SH-SY5Y (cell line): ENCODE data around the gene GASK1A.

Experiments used
- GATA2 ChIP-seq: IDR thresholded peaks from 2 replicates; pipeline ENCODE4 v1.6.1; 2011; ENCODE audit warnings: mild to moderate bottlenecking, low read depth, low read length
- GATA3 ChIP-seq: IDR thresholded peaks from 2 replicates; pipeline ENCODE4 v1.6.1; 2011; ENCODE audit warnings: low read depth, mild to moderate bottlenecking, low read length, moderate library complexity

DNA sequence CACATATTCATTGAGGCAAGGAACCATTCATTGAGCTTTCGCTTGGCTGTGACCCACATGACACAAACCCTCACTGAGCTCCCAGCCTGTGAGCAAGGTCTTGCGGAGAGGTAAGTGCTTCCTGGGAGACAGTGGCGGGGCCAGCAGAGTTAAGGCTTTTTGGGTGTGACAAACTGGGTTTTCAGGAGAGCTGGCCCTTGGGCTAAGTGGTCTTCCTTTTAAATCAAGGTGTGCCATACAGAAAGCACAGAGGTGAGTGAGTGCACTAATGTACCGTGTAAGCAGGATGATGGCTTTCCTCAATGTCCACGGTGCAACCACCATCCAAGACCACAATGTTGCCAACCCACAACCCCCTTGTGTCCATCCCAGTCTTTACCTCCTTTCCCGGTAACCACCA, 98.2 kb downstream of the GASK1A start:
- no peak for TF ChIP-seq GATA2
- no peak for TF ChIP-seq GATA3
